GM21390 (cell line): ENCODE data around the gene STX16.
"Not testable (repeated sequence)": the region's sequence is repeated elsewhere in the genome, so short reads cannot be mapped to it uniquely, and the experiment has no call there.

Experiments used
- ATAC-seq: cut with Tn5 transposase; IDR thresholded peaks from one replicate; pipeline ENCODE4 v1.9.1; 2021; ENCODE audit not compliant: unreplicated experiment

Gene STX16

GRCh38 chr20:58635279-58635665 is 15.8 kb upstream of the STX16 start:
- ATAC-seq, result no peak

GRCh38 chr20:58636396-58636982 is 14.6 kb upstream of the STX16 start:
- no peak for ATAC-seq

- ATAC-seq, result no peak
These were observed 14.1 kb upstream of the STX16 start for GRCh38 chr20:58636983-58637421.

- ATAC-seq, result no peak
These were observed 13.4 kb upstream of the STX16 start for GRCh38 chr20:58637466-58638213.

GRCh38 chr20:58638467-58639181 is 12.5 kb upstream of the STX16 start:
- no peak for ATAC-seq

- ATAC-seq, result no peak
These were observed 11.6 kb upstream of the STX16 start for GRCh38 chr20:58639182-58640146.

- no peak for ATAC-seq
These were observed 10.6 kb upstream of the STX16 start for GRCh38 chr20:58640446-58640845.

GRCh38 chr20:58642441-58642840 is 8.6 kb upstream of the STX16 start:
- no peak for ATAC-seq

GRCh38 chr20:58642896-58643295 is 8.2 kb upstream of the STX16 start:
- not testable (repeated sequence) for ATAC-seq

GRCh38 chr20:58645412-58645968 is 5.6 kb upstream of the STX16 start:
- no peak for ATAC-seq

GRCh38 chr20:58646257-58646656 is 4.8 kb upstream of the STX16 start:
- no peak for ATAC-seq

- no peak for ATAC-seq
These were observed 4.4 kb upstream of the STX16 start for GRCh38 chr20:58646703-58647102.

GRCh38 chr20:58647162-58647795 is 3.8 kb upstream of the STX16 start:
- ATAC-seq, result no peak

- no peak for ATAC-seq
These were observed 3.1 kb upstream of the STX16 start for GRCh38 chr20:58647796-58648501.

GRCh38 chr20:58648502-58648825 is 2.6 kb upstream of the STX16 start:
- not testable (repeated sequence) for ATAC-seq

- no peak for ATAC-seq
These were observed 1.5 kb upstream of the STX16 start for GRCh38 chr20:58649288-58650180.

- no peak for ATAC-seq
These were observed 805 bp upstream of the STX16 start for GRCh38 chr20:58650181-58650775.

- no peak for ATAC-seq
These were observed 469 bp downstream of the STX16 start for GRCh38 chr20:58651559-58651945.
